ENCODE results near the gene CLMP. TPM values are rescaled to one million over a fixed set of nuclear protein-coding genes. Genes with fewer than 3 reads are reported as not detected.

CLMP gene
- polyA plus RNA-seq, 1 donor from 2014 or later: not detected

DNA sequence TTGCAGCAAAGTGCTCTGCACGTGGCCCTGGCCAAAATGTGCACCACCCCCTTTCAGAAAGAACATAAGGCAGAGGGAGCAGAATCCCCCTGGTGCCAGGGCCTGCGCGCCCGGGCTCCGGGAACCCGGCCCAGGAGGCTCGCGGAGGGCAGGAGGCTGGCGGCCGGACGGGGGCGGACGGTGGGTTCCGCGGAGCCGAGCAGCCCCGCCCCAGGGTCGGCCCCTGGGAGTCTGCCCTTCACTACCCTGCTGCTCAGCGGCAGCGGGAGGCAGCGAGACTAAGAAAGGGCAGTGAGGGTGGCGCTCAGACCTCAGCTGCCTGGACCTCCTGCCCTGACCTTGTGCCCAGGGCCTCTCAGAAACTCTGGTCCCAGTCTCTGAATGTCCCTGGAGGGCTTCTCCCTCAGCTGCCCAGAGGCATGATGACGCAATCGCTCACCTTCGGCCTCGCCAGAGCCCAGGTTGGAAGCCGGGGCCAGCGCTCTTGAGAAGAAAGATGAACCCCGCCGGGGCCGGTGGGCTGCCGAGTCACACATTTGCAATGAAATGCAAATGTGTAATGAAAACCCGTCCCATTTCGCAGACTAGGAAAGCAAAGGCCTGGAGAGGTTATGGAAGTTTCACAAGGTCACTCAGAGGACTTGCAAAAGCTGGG is 1.1 kb upstream of the CLMP start:
- H3K4me2 ChIP-seq (ENCODE audit: low read length): no peak overlapping the region
- TF ChIP-seq EZH2 (IDR thresholded peaks at IDR 0.05; ENCODE audit: borderline replicate concordance, insufficient read depth, low read length, poor library complexity, severe bottlenecking) (no peak), TAF1 (IDR thresholded peaks at IDR 0.05; ENCODE audit: low read depth) (no peak), POLR2AphosphoS5 (IDR thresholded peaks at IDR 0.05) (no peak), RAD21 (conservative IDR thresholded peaks at IDR 0.05) (no peak), MXI1 (conservative IDR thresholded peaks at IDR 0.05; ENCODE audit: poor library complexity, severe bottlenecking) (no peak), EP300 (conservative IDR thresholded peaks at IDR 0.05; ENCODE audit: poor library complexity, severe bottlenecking) (no peak), SMC3 (conservative IDR thresholded peaks at IDR 0.05; ENCODE audit: poor library complexity) (no peak)
- TF ChIP-seq, protein P1, sequence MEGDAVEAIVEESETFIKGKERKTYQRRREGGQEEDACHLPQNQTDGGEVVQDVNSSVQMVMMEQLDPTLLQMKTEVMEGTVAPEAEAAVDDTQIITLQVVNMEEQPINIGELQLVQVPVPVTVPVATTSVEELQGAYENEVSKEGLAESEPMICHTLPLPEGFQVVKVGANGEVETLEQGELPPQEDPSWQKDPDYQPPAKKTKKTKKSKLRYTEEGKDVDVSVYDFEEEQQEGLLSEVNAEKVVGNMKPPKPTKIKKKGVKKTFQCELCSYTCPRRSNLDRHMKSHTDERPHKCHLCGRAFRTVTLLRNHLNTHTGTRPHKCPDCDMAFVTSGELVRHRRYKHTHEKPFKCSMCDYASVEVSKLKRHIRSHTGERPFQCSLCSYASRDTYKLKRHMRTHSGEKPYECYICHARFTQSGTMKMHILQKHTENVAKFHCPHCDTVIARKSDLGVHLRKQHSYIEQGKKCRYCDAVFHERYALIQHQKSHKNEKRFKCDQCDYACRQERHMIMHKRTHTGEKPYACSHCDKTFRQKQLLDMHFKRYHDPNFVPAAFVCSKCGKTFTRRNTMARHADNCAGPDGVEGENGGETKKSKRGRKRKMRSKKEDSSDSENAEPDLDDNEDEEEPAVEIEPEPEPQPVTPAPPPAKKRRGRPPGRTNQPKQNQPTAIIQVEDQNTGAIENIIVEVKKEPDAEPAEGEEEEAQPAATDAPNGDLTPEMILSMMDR (IDR thresholded peaks at IDR 0.05; ENCODE audit: poor library complexity, severe bottlenecking): no peak
- TF ChIP-seq, protein P2, sequence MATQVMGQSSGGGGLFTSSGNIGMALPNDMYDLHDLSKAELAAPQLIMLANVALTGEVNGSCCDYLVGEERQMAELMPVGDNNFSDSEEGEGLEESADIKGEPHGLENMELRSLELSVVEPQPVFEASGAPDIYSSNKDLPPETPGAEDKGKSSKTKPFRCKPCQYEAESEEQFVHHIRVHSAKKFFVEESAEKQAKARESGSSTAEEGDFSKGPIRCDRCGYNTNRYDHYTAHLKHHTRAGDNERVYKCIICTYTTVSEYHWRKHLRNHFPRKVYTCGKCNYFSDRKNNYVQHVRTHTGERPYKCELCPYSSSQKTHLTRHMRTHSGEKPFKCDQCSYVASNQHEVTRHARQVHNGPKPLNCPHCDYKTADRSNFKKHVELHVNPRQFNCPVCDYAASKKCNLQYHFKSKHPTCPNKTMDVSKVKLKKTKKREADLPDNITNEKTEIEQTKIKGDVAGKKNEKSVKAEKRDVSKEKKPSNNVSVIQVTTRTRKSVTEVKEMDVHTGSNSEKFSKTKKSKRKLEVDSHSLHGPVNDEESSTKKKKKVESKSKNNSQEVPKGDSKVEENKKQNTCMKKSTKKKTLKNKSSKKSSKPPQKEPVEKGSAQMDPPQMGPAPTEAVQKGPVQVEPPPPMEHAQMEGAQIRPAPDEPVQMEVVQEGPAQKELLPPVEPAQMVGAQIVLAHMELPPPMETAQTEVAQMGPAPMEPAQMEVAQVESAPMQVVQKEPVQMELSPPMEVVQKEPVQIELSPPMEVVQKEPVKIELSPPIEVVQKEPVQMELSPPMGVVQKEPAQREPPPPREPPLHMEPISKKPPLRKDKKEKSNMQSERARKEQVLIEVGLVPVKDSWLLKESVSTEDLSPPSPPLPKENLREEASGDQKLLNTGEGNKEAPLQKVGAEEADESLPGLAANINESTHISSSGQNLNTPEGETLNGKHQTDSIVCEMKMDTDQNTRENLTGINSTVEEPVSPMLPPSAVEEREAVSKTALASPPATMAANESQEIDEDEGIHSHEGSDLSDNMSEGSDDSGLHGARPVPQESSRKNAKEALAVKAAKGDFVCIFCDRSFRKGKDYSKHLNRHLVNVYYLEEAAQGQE (IDR thresholded peaks at IDR 0.05; ENCODE audit: borderline replicate concordance): no peak
- H3K9ac ChIP-seq (ENCODE audit: low read length): no peak overlapping the region
- no peaks in the 10 kb centered on the region for H4K20me1 ChIP-seq (ENCODE audit: insufficient read depth)
- no peaks in the 10 kb centered on the region for H3F3A ChIP-seq (ENCODE audit: insufficient read depth, low read length, poor library complexity, severe bottlenecking)
- H3K27me3 ChIP-seq (ENCODE audit: insufficient read depth, low read depth, low read length): peaks cover 47% of the 10 kb centered on the region
- no peaks in the 10 kb centered on the region for H3K36me3 ChIP-seq (ENCODE audit: insufficient read depth, low read length)
- H3K9me3 ChIP-seq (ENCODE audit: low read length): no peaks in the 10 kb centered on the region
- H3K9me2 ChIP-seq (ENCODE audit: insufficient read depth, low read length): no peaks in the 10 kb centered on the region
- no peak overlapping the region for H3K27ac ChIP-seq (ENCODE audit: low read length)
- no peak overlapping the region for H3K4me3 ChIP-seq (ENCODE audit: low read length)
- H2AFZ ChIP-seq (ENCODE audit: low read depth, low read length): no peak overlapping the region
- H3K79me2 ChIP-seq (replicated peaks; ENCODE audit: insufficient read depth, low read length): no peaks in the 10 kb centered on the region

DNA sequence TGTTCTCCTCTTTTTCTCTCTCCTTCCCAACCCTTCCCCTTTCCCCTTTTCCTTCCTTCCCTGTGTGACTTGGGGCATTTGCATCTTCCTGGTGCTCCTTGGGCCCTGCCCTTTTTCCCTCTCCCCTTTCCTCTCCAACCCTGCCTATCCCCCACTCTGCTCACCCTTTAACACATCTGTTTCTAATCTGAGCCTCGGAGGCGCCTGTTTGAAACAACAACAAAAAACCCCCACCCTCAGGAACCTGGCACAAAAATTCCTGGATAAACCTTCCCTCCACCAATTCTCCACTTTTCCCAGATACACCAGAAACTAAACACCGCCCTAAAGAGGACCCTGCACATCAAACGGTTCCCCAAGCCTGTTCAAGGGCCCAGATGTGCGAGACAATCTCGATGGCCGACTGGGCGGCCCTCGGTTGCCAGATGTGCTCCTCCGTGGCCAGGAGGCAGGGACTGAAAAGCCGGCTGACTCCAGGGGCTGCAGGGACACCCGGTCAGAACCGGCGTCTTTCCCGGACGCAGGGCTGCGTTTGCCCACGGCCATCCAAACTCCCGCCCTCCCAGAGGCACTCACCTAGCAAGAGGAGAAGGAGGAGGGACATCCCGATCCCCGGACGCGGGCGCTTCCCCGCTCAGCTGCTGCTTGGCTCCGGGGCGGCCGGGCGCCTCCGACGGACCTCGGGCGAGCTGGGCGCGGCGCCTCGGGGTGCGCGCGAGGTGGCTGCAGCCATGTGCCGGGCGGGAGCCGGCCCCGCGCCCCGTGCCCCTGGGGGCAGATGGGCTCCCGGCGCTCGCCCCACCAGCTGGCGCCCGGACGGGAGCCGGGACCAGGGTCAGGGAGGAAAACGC is 486 bp downstream of the CLMP start:
- no peaks in the 10 kb centered on the region for H3K79me2 ChIP-seq (replicated peaks; ENCODE audit: insufficient read depth, low read length)
- H3K27me3 ChIP-seq (ENCODE audit: insufficient read depth, low read depth, low read length): peaks cover 47% of the 10 kb centered on the region

More for the DNA sequence above, 486 bp downstream of the CLMP start:
- Histone ChIP-seq H3K4me3 (ENCODE audit: low read length) (peak overlapping the region; percentile 57), H3K9me2 (ENCODE audit: insufficient read depth, low read length) (no peaks in the 10 kb centered on the region), H4K20me1 (ENCODE audit: insufficient read depth) (no peaks in the 10 kb centered on the region), H3K9me3 (ENCODE audit: low read length) (no peaks in the 10 kb centered on the region), H3F3A (ENCODE audit: insufficient read depth, low read length, poor library complexity, severe bottlenecking) (no peaks in the 10 kb centered on the region), H3K27ac (ENCODE audit: low read length) (no peak overlapping the region), H3K36me3 (ENCODE audit: insufficient read depth, low read length) (no peaks in the 10 kb centered on the region), H2AFZ (ENCODE audit: low read depth, low read length) (no peak overlapping the region), H3K9ac (ENCODE audit: low read length) (no peak overlapping the region), H3K4me2 (ENCODE audit: low read length) (no peak overlapping the region)
- TF ChIP-seq RAD21 (conservative IDR thresholded peaks at IDR 0.05) (no peak), TAF1 (IDR thresholded peaks at IDR 0.05; ENCODE audit: low read depth) (no peak), MXI1 (conservative IDR thresholded peaks at IDR 0.05; ENCODE audit: poor library complexity, severe bottlenecking) (no peak), EP300 (conservative IDR thresholded peaks at IDR 0.05; ENCODE audit: poor library complexity, severe bottlenecking) (no peak), POLR2AphosphoS5 (IDR thresholded peaks at IDR 0.05) (no peak), SMC3 (conservative IDR thresholded peaks at IDR 0.05; ENCODE audit: poor library complexity) (no peak), EZH2 (IDR thresholded peaks at IDR 0.05; ENCODE audit: borderline replicate concordance, insufficient read depth, low read length, poor library complexity, severe bottlenecking) (no peak)
- TF ChIP-seq, protein P2 (IDR thresholded peaks at IDR 0.05; ENCODE audit: borderline replicate concordance): no peak
- TF ChIP-seq, protein P1 (IDR thresholded peaks at IDR 0.05; ENCODE audit: poor library complexity, severe bottlenecking): no peak
